Measurements from ENCODE around the gene PLCD4.

DNA sequence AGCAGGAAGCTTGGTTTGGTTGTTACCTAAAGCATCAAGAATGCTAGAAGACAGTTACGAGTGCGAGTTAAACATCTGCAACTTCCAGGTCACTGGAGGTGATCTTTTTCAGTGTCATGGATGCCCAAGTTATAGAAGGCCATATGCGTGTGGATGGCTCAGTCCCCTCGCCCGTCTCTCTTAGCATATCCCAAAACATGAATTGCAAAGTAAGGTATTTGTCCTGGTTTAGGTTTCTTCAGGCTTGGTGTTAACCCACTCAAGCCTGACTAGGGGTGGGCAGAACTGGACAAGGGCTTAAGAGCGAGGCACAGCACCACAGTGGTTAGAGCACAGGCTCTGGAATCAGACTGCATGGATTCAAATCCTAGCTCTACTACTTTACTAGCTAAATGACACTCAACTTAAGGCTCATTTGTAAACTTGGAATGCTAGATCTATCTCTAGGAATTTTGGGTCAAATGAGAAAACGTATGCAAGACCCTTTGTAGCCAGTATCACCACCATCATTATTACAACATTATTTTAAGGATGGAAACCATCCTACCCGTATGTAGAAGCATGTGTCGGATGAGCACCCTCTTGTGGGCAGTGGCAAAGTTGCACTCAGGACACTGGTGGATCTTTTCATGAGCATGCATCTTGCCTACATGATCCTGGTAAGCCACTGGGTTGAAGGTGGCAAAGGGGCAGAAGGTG is 40.5 kb downstream of the PLCD4 start:
- TF ChIP-seq, protein P1, sequence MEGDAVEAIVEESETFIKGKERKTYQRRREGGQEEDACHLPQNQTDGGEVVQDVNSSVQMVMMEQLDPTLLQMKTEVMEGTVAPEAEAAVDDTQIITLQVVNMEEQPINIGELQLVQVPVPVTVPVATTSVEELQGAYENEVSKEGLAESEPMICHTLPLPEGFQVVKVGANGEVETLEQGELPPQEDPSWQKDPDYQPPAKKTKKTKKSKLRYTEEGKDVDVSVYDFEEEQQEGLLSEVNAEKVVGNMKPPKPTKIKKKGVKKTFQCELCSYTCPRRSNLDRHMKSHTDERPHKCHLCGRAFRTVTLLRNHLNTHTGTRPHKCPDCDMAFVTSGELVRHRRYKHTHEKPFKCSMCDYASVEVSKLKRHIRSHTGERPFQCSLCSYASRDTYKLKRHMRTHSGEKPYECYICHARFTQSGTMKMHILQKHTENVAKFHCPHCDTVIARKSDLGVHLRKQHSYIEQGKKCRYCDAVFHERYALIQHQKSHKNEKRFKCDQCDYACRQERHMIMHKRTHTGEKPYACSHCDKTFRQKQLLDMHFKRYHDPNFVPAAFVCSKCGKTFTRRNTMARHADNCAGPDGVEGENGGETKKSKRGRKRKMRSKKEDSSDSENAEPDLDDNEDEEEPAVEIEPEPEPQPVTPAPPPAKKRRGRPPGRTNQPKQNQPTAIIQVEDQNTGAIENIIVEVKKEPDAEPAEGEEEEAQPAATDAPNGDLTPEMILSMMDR (IDR thresholded peaks at IDR 0.05): peak; percentile 38 to 82
- no peak for TF ChIP-seq POLR2A (IDR thresholded peaks at IDR 0.05)
- TF ChIP-seq POLR2AphosphoS5 (IDR thresholded peaks at IDR 0.05): no peak
- TF ChIP-seq EP300 (IDR thresholded peaks at IDR 0.05): no peak

Data from suprapubic skin (tissue), 4 donors.